Measurements from ENCODE around the gene SRGAP3. TPM values are rescaled to one million over a fixed set of nuclear protein-coding genes. Genes with fewer than 3 reads are reported as not detected.

SRGAP3 gene
- total RNA-seq, 4 donors from 2014 or later = 7.5 to 33.8 (median 16.0) TPM

DNA sequence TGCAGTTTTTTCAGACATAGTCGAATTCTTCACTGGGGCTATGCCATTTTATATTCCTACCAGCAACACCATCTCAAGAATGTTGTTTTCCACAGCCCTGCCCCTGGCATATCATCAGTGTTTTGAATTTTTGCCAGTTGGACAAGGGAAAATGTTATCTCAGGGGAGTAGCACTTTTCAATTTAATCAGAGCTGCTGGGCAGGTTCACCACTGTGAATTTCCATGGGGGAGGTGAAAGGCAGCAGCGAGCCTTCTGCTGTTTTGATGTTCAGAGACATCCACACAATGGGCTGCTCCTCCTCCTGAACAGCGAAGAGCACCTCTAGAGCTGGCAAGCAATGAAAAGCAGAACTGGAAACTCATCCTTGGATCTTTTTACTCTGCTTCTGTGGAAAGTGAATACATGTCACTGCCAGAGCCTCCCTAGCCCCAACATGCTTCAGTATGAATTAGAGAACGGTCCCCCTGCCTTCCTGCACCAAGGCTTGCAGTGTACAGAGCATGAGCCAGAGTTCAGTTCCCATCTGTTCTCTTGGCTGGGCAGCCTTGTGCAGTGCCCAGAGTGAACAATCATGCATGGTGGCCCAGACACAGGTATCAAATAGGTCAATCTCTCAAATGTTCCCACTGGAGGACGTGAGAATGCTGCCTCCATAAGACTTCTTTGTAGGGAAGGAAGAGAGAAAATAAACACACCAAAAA lies 230.0 kb downstream of the SRGAP3 start:
- intact Hi-C loops (cut with DNase I; ENCODE audit: low total_unique reads) (no loop called here), in situ Hi-C loops (cut with MboI; ENCODE audit: low pct_ligation_motif_present in 1 of 4, low pct_unique_long_range_greater_than_20kb in 1 of 4, low sequenced_read_pairs in 3 of 4) (no loop called here)
- H3K36me3 ChIP-seq = no peaks in the 10 kb centered on the region
- no peak for DNase-seq
- TF ChIP-seq POLR2A (IDR thresholded peaks at IDR 0.05) (no peak), EP300 (IDR thresholded peaks at IDR 0.05; ENCODE audit: low read depth) (no peak), POLR2AphosphoS5 (IDR thresholded peaks at IDR 0.05) (no peak)
- TF ChIP-seq, protein P1, sequence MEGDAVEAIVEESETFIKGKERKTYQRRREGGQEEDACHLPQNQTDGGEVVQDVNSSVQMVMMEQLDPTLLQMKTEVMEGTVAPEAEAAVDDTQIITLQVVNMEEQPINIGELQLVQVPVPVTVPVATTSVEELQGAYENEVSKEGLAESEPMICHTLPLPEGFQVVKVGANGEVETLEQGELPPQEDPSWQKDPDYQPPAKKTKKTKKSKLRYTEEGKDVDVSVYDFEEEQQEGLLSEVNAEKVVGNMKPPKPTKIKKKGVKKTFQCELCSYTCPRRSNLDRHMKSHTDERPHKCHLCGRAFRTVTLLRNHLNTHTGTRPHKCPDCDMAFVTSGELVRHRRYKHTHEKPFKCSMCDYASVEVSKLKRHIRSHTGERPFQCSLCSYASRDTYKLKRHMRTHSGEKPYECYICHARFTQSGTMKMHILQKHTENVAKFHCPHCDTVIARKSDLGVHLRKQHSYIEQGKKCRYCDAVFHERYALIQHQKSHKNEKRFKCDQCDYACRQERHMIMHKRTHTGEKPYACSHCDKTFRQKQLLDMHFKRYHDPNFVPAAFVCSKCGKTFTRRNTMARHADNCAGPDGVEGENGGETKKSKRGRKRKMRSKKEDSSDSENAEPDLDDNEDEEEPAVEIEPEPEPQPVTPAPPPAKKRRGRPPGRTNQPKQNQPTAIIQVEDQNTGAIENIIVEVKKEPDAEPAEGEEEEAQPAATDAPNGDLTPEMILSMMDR (IDR thresholded peaks at IDR 0.05) = no peak
- no peaks in the 10 kb centered on the region for H3K4me1 ChIP-seq
- WGBS, 2 donors (ENCODE audit: low coverage in 1 of 2) = 46 to 79% methylated on average over 1 to 5 of the region's 5 CpGs
- no peak overlapping the region for H3K4me3 ChIP-seq
- no peak overlapping the region for H3K27ac ChIP-seq
- no peaks in the 10 kb centered on the region for H3K9me3 ChIP-seq
- H3K27me3 ChIP-seq = no peaks in the 10 kb centered on the region

DNA sequence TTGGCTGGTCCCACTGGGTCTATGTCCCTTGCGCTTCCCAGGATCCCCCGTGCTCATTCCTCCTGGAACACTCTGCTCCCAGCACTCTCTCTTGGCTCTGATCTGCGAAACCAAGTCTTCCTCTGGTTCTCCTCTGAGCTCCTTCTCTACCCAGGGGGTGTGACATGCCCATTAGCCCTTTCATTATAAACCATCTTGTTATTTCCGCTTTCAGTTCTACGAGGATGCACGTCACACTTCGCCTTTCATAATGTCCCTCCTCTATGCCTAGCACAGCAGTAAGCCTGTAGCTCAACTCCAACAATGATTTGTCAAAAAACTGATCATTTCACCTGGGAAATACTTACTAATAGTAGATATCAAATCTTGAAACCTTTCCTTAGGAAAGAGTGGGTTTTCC lies 234.2 kb downstream of the SRGAP3 start:
- WGBS, 2 donors (ENCODE audit: low coverage in 1 of 2) = 91% methylated on average over 3 to 7 of the region's 7 CpGs
- intact Hi-C loops (cut with DNase I; ENCODE audit: low total_unique reads) = no loop called here

DNA sequence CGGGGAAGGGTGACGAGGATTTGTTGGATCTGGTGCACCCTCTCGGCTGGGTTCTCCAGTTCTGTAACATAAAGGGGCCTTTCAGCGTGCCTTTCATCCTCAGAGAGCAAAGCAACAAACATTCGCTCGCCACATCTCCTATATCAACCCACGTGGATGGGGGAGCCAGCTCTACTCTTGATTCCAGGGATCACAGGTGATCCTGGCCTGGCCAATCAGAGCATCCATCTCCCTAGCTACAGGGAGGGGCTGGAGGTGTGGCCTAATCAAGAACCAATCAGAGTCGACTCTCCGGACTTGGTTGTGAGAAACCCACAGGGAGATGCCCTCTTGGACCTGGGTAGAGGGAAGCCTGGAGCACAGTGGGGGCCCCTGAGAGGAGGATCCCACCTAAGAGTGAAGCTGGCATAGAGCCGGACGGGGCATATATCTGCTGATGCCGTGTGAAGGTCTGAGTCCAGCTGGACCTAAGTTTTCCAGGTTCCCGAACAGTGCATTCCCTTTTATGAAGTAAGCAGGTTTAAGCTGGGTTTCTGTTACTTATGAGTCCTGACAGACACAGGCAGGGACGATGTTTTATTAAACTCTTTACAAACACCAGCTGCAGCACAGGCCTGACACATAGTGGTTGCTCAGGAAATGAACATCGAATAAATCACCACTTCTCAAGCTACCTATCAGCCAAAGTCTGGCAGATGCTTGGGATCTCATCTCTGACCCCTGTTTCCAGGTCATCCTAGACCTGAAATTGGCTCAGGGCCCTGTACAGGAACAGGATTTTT lies 235.5 kb downstream of the SRGAP3 start:
- no peaks in the 10 kb centered on the region for H3K36me3 ChIP-seq
- intact Hi-C loops (cut with DNase I; ENCODE audit: low total_unique reads) = no loop called here
- H3K4me1 ChIP-seq = no peaks in the 10 kb centered on the region
- in situ Hi-C loops (cut with MboI; ENCODE audit: low pct_ligation_motif_present in 1 of 4, low pct_unique_long_range_greater_than_20kb in 1 of 4, low sequenced_read_pairs in 3 of 4) = no loop called here
- no peaks in the 10 kb centered on the region for H3K27me3 ChIP-seq
- H3K4me3 ChIP-seq = no peak overlapping the region
- WGBS, 2 donors (ENCODE audit: low coverage in 1 of 2) = 90 to 100% methylated on average over 2 to 15 of the region's 15 CpGs
- TF ChIP-seq, protein P1 (IDR thresholded peaks at IDR 0.05) = no peak
- TF ChIP-seq POLR2A (IDR thresholded peaks at IDR 0.05) (no peak), EP300 (IDR thresholded peaks at IDR 0.05; ENCODE audit: low read depth) (no peak), POLR2AphosphoS5 (IDR thresholded peaks at IDR 0.05) (no peak)
- no peak for DNase-seq
- H3K9me3 ChIP-seq = no peaks in the 10 kb centered on the region
- H3K27ac ChIP-seq = no peak overlapping the region

More for the DNA sequence above, 234.2 kb downstream of the SRGAP3 start:
- in situ Hi-C loops (cut with MboI; ENCODE audit: low pct_ligation_motif_present in 1 of 4, low pct_unique_long_range_greater_than_20kb in 1 of 4, low sequenced_read_pairs in 3 of 4) = no loop called here
- Histone ChIP-seq H3K4me3 (no peak overlapping the region), H3K27ac (no peak overlapping the region), H3K27me3 (no peaks in the 10 kb centered on the region), H3K36me3 (no peaks in the 10 kb centered on the region), H3K4me1 (no peaks in the 10 kb centered on the region), H3K9me3 (no peaks in the 10 kb centered on the region)
- DNase-seq = no peak
- TF ChIP-seq, protein P1 (IDR thresholded peaks at IDR 0.05) = no peak
- TF ChIP-seq EP300 (IDR thresholded peaks at IDR 0.05; ENCODE audit: low read depth) = no peak

DNA sequence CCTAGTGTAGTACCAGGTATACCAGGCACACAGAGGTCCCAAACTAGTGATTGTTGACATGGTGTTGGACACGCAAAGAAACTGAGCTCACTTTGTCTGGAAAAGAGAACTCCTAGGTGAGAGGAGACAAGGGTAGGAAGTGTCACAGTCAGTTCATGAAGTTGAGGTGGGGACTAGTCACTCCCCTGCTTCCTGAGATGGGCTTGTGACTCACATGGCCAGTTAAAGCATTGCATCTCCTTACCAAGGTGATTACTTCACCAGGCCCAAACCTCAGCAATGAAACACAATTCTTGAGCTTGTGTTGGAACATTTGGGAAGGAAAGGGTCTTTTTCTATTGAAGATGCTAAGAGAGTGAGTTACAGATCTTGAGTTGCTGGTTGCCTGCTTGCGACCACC lies 236.9 kb downstream of the SRGAP3 start:
- H3K4me1 ChIP-seq = no peaks in the 10 kb centered on the region
- no peaks in the 10 kb centered on the region for H3K36me3 ChIP-seq
- TF ChIP-seq EP300 (IDR thresholded peaks at IDR 0.05; ENCODE audit: low read depth) (no peak), POLR2AphosphoS5 (IDR thresholded peaks at IDR 0.05) (no peak), POLR2A (IDR thresholded peaks at IDR 0.05) (no peak)
- TF ChIP-seq, protein P1 (IDR thresholded peaks at IDR 0.05) = no peak
- no peak overlapping the region for H3K27ac ChIP-seq
- no peak overlapping the region for H3K4me3 ChIP-seq
- WGBS, 2 donors (ENCODE audit: low coverage in 1 of 2) = 92 to 94% methylated on average over 2 of the region's 2 CpGs
- DNase-seq = no peak
- H3K27me3 ChIP-seq = no peaks in the 10 kb centered on the region
- H3K9me3 ChIP-seq = no peaks in the 10 kb centered on the region
- in situ Hi-C loops (cut with MboI; ENCODE audit: low pct_ligation_motif_present in 1 of 4, low pct_unique_long_range_greater_than_20kb in 1 of 4, low sequenced_read_pairs in 3 of 4) (no loop called here), intact Hi-C loops (cut with DNase I; ENCODE audit: low total_unique reads) (no loop called here)
